ENCODE results near the gene PRKAA1.

Gene PRKAA1

DNA sequence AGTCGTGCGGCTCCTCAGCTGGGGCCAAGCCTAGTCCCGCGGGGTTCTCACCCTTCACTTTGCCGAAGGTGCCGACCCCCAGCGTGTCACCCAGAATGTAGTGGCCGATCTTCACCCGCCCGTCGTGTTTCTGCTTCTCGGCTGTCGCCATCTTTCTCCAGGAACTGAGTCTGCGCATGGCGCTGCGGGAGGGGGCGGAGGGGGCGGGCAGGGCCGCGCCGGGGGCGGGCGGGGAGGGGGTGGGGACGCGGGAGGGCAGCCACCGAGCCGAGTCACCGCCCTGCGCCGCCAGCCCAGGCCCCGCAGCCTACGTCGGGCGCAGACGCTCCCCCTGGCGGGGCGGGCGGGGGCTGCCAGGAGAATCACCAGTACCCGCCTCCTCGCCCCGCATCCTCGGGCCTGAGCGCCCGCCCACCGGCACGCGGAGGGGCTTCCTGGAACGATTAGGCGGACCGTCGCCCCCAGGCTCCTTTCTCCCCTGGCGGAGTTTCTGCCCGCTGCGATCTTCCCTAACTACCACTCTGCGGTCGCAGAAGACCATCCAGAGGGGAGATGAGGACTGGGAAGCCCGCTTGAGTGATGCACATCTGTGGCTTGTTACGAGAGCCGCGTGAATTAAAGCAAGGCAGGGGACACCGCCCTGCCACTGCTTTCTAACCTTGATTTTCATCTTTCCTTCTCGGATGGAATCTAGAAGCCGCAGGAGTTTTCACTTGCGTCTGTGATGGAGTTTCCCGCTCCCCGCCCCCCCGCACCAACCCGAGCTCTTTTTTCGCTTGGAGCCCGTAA, at the start of gene PRKAA1:
PRKAA1 (minus strand) TSS at position 363 of the 789 bp plus-strand sequence; CDS start at position 178, 185 bp downstream.
- in situ Hi-C loops (cut with MboI; ENCODE audit: low sequenced_read_pairs): no loop called here

DNA sequence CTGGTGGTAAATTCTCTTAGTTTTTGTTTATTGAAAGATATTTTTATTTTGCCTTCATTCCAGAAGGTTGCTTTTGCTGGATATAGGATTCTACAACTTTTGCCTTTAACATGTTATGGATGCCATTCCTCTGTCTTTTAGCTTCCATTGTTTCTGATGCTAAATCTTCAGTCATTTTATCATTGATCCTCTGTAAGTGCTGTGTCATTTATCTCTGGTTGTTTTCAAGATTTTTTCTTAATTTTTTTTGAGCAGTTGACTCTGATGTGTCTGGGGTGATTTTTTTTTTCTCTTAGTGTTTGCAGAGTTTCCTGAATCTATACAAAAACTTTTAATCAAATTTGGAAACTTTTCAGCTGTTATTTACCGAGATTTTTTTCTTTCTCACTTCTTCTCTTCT, 49.4 kb upstream of the PRKAA1 start:
- in situ Hi-C loops (cut with MboI; ENCODE audit: low sequenced_read_pairs): no loop called here

DNA sequence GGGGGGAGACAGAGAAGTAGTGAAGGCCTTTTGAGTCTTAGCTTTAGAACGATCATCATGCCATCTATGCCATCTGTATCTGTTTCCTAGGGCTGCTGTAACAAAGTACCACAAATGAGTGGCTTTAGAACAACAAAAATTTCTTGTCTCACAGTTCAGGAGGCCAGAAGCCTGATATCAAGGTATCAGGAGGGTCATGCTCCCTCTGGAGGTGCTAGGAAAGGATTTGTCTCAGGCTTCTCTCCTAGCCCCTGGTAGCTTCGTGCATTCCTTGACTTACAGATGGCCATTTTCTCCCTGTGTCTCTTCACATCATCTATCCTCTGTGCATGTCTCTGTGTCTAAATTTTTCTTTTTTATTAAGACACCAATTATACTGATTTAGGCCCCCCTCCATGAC, 48.2 kb upstream of the PRKAA1 start:
- in situ Hi-C loops (cut with MboI; ENCODE audit: low sequenced_read_pairs): no loop called here

DNA sequence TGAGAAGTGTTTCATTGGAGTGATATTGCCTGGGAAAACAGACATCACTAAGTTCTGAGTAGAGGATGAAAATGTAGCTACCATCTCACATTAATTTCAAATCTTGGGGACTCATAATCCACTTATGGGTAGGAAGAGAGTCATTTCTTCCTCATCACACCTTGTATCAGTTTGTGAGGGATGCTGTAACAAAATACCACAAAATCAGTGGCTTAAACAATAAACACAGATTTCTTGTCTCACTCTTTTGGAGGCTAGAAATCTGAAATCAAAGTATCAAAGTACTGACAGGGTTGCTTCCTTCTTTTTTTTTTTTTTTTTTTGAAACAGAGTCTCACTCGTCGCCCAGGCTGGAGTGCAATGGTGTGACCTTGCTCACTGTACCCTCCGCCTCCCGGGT, 46.4 kb upstream of the PRKAA1 start:
- in situ Hi-C loops (cut with MboI; ENCODE audit: low sequenced_read_pairs): no loop called here

DNA sequence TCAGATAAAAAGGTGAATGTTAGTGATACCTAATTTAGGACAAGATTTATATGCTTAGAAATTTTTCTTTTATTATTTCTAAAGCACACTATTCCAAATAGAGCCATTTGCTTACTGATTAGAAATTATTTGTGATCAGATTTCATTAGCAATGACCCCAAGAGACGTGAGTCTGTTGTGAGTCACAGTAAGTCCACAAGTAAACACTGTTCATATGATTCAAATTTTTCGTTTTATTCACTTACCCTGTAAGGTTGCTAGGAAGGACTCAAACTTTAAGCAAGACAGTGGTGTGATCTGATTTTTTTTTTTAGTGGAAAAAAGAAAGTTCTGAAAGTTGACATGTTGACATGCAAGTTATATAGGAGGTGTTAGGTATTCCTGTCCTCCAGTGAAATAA, 44.2 kb upstream of the PRKAA1 start:
- in situ Hi-C loops (cut with MboI; ENCODE audit: low sequenced_read_pairs): no loop called here

DNA sequence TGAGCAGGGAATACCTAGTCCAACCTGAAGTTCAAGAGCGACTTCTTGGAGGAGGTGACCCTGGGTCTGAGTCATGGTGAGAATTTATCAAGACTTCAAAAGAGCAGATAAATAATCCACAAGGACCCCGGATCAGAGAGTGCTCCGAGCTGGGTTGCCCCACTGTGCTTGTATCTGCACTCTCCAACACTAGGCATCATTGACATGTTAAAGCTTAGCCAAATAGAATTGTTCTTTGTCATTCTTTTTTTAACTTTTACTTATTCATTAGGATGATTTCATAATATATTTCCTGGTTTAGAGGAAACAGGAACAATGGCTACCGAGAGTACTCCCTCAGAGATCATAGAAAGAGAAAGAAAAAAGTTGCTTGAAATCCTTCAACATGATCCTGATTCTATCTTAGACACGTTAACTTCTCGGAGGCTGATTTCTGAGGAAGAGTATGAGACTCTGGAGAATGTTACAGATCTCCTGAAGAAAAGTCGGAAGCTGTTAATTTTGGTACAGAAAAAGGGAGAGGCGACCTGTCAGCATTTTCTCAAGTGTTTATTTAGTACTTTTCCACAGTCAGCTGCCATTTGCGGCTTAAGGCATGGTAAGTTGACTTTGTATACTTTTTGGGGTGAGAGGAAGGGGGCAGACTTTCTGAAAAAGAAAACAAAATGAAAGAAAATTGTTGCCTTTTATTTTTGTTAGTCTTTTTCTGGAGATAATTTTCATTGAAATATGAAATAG, 43.1 kb upstream of the PRKAA1 start, which contains the start of gene CARD6:
CARD6 (plus strand) TSS at position 300 of the 738 bp plus-strand sequence; CDS start at position 316, 16 bp downstream.
- in situ Hi-C loops (cut with MboI; ENCODE audit: low sequenced_read_pairs): no loop called here

DNA sequence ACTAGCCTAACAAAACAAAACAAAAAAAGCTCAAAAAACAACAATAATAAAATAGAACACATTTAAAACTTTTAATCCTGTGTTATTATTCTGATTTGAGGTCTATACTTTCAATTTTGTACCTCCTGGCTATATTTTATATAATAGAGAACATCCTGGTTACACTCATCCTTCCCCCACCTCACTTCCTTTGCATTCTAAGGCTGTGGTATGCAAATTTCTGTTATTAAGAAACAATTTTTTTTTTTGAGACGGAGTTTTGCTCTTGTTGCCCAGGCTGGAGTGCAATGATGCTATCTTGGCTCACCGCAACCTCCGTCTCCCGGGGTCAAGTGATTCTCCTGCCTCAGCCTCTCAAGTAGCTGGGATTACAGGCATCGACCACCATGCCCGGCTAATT, 39.9 kb upstream of the PRKAA1 start:
- in situ Hi-C loops (cut with MboI; ENCODE audit: low sequenced_read_pairs): no loop called here

DNA sequence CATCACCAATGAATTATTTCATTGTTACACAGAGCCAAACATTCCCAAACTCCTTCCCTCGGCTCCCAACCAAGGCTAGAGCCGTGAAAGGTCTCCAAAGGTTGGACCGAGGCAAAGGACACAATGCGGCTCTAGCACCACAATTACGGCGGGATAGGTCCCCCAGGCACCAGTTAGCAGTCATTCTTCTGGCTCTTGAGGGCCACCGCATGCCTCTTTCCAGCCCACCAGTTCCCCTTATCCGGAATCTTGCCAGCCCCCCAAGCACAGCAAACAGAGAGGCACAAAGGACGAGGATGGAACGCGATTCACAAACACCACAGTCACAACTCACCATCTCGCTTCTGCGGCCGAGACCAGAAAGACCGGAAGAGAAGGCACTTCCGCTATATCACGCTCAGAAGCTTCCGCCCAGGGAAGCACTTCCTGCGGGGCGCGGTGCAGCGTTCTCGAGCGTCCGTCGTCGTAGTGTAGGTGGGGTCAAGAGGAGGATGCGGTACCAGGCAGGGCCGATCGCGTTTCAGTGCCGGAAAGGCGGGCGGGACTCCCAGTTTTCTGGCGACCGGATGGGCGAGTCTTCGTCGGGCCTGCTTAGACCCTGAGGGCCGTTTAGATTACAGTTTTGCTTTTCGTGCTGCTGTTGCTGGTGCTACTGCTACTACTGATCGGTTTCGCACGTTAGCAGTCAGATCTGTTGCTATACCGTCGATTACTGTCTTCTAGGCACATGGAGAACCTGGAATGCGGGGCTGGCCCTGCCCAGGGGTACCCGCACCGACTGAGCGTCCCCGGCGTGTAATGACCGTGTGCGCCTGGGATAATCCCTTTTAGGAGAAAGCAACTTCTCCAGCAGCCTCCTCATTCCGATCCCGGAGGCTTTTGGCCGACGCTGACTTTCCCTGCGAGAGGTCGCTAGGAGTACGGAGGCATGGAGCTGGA, 36.9 kb upstream of the PRKAA1 start, which contains the start of gene RPL37:
RPL37 (minus strand) TSS at position 374 of the 939 bp plus-strand sequence; CDS start at position 337, 37 bp downstream.
- in situ Hi-C loops (cut with MboI; ENCODE audit: low sequenced_read_pairs): no loop called here

DNA sequence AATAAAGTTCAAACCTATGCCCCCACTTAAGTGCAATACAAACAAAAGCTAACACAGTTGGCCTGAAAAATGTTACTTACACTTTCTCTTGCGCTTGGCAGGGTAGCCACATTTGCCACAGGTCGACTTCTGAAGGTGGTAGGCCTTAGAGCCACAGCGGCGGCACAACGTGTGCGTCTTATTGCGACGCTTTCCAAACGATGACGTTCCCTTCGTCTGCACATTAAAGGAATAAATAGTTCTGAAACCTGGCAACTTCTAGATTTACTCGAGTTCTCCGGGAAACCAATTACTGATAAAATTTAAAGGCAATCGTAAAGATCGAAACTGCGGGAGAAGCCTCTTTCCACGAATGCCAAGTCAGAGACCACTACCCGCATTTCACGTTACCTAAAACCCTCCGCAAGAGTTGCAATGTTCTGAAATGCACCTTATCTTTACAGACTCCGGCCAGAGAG, 36.2 kb upstream of the PRKAA1 start:
- in situ Hi-C loops (cut with MboI; ENCODE audit: low sequenced_read_pairs): no loop called here

DNA sequence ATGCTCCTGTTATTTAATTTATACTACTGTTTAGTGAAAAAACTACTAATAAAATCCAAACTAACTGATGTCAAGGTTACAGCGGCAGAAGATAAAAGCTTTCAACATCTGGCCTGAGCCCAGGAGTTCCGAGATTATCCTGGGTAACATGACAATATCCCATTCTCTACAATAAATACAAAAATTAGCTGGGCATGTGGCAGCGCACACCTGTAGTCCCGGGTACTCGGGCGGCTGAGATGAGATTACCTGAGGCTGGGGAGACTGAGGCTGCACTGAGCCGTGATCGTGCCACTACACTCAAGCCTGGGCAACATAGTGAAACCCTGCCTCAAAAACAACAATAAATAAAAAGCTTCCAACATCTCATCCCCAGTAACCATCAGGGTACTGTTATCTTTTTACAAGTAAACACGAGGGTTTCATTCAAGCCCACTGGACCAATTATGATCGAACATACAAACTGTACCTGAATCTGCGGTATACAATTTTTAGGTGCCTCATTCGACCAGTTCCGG, 35.6 kb upstream of the PRKAA1 start:
- in situ Hi-C loops (cut with MboI; ENCODE audit: low sequenced_read_pairs): no loop called here

DNA sequence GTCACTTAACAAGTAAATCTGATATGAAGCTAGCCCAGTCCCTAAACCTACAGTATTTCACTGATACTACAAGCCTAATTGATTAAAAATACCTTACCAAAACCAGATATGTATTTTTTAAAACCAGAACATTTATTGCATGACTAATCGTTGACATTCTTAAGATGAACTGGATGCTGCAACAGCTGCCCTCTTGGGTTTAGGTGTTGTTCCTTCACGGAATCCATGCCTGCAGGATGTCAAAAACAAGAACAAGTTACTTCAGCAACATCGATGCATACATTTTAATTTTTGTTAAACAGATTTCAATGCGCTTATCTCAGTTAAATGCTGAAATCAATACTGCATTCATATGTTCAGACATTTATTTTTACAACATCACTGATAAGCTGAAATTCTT, 34.2 kb upstream of the PRKAA1 start:
- in situ Hi-C loops (cut with MboI; ENCODE audit: low sequenced_read_pairs): no loop called here

DNA sequence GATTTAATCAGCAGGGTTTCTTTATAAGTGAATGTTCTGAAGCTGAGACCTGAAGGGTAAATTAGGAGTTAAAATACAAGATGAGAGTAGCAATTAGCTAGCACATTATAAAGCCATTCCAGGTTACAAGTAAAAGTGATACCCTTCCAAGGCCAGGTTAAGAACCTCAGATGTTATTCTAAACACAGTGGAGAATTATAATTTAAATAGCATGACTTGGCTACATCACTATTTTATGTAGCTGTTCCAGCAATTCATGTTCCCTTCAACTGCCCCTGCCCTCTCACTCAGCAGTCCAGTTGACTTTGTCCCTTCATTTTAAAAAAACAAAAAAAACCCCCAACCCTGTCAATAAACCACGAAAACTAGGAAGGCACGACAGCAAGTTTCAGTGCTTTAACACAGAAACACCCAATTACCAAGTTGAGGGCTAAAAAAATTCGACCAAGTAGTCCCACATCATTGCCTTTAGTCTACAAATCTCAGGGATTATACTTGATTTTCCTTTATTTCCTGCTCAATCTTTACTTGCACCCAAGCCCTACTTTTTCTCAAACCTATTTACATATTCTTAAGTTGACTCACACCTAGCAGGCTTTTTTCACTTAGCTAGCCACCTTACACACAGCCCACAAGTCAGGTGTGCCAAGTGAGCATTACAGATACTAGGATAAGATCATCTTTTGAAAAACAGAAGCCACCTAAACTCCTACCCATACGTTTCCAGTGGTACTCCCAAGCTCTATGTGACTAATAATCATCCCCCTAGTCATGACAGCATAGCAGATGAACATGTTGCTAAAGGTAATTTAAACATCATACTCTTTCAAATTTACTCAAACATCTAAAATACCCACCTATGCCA, 33.4 kb upstream of the PRKAA1 start:
- in situ Hi-C loops (cut with MboI; ENCODE audit: low sequenced_read_pairs): no loop called here

DNA sequence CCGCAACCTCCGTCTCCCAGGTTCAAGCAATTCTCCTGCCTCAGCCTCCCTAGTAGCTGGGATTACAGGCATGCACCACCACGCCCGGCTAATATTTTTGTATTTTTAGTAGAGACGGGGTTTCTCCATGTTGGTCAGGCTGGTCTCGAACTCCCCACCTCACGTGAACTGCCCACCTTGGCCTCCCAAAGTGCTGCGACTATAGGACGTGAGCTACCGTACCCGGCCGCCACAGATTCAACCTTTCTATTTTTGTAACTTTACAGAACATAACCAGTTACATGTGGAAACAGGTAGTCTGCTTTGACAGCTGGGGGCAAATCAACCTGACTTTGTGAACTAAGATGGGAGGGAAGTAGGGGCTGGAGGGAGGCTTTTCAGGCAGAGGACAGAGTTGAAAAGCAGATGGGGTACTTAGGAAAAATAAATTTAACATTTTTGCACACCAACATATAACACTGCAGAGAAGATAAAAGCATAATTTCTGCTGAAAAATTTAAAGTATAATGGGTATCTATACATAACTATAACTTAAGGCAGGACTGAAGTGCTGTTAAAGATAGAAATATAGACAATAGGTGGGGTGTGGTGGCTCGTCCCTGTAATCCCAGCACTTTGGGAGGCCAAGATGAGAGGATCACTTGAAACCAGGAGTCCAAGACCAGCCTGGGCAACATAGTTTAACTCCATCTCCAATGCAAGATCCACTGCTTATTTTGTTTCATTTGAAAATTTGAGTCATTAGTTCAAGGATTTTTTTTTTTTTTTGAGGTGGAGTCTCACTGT, 31.8 kb upstream of the PRKAA1 start:
- in situ Hi-C loops (cut with MboI; ENCODE audit: low sequenced_read_pairs): no loop called here

DNA sequence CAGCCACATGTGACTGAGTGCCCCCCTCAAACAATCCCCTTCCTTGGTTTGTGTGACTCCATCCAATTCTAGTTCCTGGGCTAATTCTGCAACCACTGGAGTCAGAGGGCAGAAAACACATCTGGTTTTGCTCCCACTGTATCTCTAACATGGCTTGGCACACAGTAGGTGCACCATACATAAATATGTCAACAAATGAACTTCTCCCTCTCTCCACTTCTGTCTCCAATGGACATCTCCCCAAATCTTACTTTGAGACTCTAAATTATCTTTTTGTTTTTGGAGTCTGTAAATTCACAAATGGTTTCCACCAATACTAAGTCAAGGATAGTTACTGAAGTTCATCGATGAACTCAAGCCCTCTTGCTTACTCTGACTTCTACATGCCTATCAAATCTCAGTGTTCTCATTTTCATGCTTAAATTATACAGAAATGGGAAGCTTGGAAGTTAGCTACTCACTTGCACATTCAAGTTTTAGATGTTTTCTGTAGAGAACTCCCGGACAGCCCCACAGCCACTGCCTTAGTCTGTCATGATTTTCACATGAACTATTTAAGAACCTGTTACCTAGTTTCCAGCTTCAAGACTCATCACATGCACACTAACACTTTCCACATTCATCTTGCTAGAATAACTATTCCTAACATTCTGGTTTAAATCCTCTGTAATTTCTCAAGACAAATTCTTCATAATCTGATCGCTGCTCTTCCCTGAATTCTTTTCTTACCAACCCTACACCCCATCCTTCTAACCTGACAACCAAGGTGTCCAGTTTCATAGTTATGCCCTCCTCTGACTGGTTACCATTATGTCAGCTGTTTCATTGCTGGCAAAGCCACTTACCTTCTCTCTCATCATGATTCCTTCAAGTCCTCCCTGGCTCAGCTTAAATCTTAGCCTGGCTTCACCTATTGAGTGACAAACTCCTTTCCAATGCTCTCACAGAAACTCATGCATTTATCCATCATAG, 30.8 kb upstream of the PRKAA1 start:
- in situ Hi-C loops (cut with MboI; ENCODE audit: low sequenced_read_pairs): no loop called here

DNA sequence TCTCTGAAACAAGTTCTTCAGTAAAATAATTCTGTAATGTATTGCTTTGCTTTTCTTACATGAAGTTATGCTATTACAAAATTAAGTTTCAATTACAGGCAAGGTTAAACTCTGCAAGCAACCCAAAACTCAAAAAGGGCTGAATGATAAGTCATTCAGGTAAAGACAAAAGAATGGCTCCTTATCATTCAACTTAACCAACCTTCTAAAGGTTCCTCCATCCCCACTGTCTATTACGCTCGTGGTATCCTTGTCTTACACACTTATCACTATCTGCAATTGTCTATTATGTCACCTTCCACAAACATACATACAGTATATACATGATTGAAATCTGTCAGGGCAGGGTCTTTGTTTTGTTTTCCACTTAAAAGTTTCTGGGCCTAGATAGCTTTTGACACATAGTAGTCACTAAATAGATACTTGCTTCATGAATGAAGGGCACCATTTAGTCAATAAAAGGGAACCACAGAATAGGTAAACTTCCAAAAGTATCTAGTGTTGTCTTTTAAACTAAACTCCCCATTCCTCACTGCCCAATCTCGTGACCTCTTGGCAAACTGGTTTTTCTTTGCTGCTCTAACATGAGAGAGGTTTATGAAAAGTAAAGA, 30.0 kb upstream of the PRKAA1 start:
- in situ Hi-C loops (cut with MboI; ENCODE audit: low sequenced_read_pairs): no loop called here

DNA sequence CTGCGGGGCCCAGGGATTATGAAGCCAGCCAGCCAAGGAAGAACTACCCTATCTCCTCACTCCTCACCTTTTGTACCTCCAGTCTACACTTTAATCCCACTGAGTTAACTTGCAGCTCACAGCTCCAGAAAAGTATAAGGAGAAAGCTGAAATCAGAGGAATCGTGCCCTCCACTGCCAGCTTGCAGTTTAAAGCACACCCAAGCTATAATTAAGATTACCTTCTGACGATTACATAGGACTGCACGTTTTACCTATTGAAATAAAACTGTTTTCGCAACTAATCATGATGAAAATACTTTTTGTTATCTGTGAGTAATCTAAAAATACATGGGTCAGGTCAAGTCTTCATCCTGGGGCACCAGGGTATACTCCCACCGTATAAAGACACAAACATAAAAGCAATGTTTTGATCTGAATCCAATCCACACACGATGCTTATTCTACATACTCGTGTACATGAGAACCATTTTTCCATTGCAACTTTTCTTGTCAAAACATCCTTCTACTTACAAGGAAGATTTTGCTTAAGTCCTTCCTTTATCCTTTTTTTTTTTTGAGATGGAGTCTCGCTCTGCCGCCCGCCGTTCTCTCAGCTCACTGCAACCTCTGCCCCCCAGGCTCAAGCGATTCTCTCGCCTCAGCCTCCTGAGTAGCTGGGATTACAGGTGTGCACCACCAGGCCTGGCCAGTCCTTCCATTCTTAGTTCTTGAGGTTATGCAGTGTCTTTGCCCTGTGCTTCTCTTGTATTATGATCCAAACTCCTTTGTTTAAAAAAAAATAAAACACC, 29.2 kb upstream of the PRKAA1 start:
- in situ Hi-C loops (cut with MboI; ENCODE audit: low sequenced_read_pairs): no loop called here

Measured in hTERT RPE-1 (cell line).